NCI-H2107 (cell line): ENCODE results near the gene ZNF511.

Experiments used
- DNase-seq: peaks from one replicate; lab custom pipeline; 2025; lab: John Stamatoyannopoulos, UW

ZNF511 gene

DNA sequence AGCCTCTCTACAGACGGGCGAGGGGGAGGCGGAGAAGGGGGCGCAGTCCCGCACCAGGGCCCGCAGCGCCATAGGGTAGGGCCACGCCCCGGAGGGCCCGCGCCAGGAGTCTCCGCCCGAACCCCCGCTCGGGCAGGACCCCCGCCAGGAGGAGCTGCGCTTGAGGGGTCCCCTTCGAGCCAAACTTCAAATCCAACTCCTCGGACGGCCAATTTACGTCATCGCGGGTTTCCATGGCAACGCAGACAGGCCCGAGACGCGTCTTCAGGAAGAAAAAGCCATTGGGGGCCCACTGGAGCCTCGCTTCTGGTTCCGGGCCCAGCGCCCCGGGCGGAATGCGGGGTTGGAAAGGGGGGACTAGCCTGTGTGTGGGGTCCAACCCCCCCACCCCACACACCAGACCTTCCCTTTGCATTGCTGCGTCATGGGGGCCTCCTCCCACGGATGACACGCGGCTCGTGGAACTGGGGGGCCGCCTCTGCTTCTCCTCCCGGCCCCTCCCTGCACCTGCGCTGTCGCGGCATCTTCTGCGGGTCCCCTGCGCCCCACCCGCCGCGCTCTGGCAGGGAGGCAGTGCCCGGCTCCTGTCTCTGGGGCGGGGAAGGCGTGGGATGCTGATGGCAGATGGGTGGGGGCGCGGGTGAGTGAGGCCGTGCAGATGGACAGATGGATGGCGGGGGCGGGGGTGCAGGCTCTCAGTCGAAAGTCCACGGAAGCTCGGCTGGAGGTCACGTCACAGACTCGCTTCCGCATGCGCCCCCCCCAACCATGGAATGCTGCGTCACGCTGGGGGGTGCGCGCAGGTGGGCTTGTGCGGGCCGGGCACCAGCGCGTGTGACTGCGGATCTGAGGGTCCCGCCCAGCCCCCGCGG lies 26.8 kb downstream of the ZNF511 start:
- no peak for DNase-seq

- DNase-seq: no peak
Measured at GRCh38 chr10:133336118-133336576, 27.4 kb downstream of the ZNF511 start.

DNA sequence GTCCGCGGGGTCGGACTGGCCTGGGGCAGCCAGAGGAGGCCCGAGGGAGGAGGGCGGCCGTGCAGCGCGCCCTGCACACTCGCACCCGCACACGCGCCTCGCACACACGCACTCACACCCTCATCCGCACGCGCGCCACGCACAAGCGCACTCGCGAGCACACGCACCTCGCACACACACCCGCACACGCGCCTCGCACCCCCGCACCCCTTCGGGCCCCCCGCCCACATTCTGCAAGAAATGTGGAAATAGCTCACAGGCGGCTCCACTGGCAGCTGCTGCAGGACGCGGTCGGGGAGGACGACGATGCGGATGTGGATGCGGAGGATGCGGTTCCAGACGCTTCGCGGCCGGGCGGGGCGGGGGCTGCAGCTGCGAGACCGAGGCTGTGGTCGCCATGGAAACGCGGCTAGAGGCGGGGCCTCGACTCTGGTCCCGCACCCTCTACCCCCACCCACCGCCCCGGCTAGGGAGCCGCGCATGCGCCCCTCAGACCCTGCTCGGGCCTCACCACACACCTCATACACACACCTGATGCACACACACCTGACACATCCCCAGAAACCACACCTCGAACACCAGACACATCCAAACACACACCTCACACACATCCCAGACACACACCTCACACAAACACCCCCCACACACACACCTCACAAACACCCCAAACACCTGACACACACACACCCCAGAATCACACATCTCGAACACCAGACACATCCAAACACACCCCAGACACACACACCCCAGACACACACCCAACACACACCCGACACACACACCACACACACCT lies 28.1 kb downstream of the ZNF511 start, which contains the start of gene CALY:
TSS of gene CALY (minus strand) at position 320 of the 793 bp plus-strand sequence. CDS start 7,907 bp downstream, outside the sequence.
- no peak for DNase-seq

DNA sequence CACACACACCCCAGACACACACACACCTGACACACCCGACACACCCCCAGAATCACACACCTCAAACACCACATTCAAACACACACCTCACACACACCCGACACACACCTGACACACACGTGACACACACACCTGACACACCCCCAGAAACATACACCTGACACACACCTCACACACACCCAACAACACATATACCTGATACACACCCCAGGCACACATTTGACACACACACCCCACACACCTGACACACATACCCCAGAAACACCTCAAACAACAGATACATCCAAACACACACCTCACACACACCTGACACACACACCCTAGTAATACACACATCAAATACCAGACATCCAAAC lies 28.6 kb downstream of the ZNF511 start:
- DNase-seq: no peak

DNA sequence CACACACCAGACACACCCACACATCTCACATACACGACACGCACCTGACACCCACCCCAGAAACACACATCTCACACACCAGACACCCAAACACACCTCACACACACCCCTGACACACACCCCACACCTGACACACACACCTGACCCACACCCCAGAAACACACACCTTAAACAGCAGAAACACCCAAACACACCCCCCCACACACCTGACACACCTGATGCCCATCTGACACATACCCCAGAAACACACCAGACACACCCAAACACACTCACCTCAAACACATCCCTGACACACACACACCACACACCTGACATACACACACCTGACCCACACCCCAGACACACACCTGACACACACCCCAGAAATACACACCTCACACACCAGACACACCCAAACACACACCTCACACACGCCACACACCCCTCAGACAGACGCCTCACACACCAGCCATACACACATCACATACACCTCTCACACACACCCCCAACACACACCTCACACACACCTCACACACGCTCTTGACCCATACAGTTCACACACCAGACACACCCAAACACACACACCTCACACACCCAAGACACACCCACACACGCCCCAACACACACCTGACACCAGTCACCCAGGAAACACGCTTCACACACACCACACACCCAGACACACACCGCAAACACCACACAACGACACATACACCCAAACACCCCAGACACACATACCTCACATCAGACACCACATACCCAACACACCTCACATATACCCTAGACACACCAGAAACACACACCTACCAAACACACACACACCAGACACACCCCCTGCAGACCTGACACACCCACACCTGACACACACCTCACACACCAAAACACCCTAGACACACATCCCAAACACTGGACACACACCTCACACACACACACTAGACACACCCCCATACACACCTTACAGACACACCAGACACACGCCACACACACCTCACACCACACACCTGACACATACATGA lies 29.7 kb downstream of the ZNF511 start:
- DNase-seq: no peak

- no peak for DNase-seq
Measured at GRCh38 chr10:133339708-133340380, 31.1 kb downstream of the ZNF511 start.

DNA sequence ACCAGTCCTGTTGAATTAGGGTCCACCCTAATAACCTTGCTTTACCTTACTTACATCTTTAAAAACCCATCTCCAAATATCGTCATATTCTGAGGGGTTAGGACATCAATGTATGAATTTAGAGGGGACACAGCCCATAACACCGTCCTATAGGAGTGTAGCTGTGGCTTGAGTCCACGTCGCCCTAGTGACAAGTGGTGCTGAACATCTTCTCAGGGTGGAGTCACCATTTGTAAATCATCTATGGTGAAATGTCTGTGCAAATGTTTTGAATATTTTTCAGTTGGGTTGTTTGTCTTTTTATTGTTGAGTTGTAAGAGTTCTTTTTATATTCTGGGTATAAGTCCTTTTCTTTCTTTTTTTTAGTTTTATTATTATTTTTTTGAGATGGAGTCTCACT lies 33.3 kb downstream of the ZNF511 start:
- no peak for DNase-seq

GRCh38 chr10:133342942-133343341 lies 34.2 kb downstream of the ZNF511 start:
- no peak for DNase-seq

DNA sequence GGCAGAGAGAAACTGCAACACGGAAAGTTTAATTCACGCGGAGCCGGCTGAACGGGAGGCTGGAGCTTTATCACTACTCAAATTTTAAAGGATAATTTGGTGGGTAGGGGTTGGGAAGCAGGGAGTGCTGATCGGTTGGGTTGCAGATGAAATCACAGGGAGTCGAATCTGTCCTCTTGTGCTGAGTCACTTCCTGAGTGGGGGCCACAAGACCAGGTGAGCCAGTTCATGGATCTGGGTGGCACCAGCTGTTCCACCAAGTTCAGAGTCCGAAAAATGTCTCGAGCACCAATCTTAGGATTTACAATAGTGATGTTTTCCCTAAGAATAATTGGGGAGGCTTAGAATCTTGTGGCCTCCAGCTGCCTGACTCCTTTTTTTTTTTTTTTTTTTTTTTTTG lies 34.8 kb downstream of the ZNF511 start:
- no peak for DNase-seq

GRCh38 chr10:133344236-133344635 lies 35.5 kb downstream of the ZNF511 start:
- DNase-seq: no peak

DNA sequence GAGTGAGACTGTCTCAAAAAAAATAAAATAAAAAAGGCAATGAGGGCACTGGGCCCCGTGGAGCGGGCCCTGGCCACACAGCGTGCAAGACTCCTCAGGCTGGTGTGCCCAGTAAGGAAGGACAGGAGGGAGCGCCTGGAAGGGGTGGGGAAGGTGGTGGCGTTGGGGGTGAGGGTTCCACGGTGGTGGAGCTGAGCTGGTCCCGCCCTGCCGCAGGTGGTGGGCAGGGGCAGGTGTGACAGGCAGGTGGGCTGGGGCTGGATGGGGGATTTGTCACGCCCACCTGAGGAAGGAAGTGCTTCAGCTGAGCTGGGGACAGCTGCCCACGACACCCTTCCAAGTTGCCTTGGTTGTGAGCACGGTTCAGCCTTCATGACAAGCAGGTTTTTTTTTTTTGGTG lies 37.7 kb downstream of the ZNF511 start:
- DNase-seq: no peak

DNA sequence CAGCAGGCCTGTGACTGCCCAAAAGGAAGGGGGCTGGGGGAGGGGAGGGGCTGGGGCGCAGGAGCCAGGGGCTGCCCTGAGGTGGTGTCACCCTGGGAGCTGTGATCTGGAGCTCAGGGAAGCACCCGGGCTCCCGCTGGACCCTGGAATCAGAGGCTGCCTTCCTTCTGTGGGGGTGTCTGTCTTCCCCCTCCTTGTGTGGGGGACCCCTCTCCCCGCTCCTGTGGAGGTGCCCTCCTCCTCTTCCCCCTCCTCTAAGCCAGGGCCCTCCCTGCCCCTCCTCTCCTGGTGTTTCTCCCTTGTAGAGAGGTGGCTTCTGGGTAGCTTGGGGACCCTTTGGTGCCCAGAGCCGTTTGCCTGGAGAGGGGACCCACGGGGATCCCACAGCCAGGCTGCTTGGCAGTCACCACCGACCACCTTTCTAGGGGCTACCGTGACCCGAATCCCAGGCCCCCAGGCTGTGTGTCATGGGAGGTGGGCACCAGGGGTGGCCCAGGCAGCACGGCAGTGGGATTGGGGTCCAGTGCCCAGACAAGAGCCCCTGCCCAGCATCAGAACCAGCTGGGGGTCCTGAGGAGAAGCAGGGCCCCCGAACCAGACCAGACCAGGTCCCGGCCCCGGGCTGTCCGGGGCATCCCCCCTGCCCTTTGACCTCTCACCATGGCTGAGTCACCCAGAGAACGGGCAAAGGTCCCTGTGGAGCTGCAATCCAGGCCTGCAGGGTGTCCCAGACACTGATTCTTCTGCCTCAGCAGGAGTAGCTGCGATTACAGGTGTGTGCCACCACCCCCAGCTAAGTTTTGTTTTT lies 39.2 kb downstream of the ZNF511 start:
- no peak for DNase-seq

DNA sequence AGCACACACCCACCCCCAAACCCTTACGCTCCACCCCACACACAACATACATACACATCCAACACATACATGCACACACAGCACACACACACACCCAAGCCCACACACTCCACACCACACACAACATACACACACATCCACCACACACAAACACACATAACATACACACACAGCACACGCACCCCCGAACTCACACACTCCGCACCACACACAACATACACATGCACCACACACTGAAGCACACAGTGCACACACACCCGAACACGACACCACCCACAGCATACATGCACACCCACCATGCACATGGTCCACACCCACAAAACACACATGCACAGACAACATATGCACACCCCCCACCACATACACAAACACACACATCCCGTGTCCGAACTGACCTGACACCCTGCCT lies 40.5 kb downstream of the ZNF511 start:
- no peak for DNase-seq

- DNase-seq: no peak
Measured at GRCh38 chr10:133349577-133350011, 40.9 kb downstream of the ZNF511 start.

DNA sequence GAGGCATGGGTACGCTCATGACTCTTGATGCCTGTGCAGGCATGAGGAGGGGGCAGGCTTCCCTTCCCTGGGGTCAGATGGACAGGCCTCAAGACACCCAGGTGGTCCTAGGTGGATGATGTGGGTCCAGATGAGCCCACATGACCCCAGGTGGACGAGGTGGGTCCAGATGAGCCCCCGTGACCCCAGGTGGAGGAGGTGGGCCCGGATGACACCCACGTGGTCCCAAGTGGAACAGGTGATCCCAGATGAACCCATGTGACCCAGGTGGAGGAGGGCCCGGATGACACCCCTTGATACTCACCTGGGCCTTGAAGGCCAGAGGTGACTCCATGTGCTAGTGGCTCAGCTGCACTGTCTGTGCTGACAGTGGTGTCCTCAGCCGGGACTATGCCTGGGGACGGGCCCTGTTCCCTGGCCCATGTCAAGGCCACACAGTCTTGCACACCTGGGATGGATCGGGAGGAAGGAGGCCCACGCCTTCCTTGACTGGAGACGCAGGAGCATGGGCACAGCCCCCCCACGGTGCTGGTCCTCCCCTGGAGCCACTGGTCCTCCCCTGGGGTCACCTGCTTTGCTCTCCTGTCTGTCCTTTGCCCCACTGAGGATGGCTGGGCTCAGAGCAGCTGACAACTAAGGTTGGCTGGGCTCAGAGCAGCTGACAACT lies 41.7 kb downstream of the ZNF511 start:
- DNase-seq: no peak

GRCh38 chr10:133350950-133351329 lies 42.2 kb downstream of the ZNF511 start:
- no peak for DNase-seq

GRCh38 chr10:133351408-133352318 lies 42.9 kb downstream of the ZNF511 start:
- DNase-seq: no peak

DNA sequence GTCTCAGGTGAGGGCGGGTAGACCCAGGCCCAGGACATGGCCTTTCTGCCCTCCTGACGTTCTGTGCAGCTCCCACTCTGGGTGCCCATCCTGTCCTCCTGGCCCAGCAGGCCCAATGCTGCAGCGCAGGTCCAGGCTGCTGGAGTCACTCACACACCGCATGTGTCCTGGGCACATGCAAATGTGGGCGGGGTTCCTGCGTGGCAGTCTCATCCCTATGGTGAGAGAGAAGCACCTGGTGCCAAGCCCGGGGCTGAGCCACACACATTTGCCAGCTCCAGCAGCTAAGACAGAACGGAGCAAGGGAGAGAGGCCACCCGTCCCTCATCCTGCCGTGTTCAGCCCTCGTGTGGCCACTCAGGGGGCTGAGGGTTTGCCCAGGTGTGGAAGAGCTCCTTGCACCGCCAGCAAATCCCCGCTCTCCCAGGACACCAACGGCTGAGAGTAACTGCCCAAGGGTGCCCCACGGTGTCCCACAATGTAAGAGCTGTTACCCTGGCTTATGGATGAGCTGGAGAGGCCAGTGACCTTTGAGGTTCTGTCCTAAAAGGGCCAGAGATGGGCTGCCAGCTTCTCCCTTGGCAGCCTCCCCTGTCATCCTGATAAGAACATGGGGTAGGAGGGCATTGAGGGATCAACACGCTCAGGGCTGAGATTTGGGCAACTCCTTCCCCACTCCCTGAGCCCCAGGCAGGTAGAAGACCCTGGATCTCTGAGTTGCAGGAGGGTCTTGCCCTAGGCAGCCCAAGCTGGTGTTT lies 44.7 kb downstream of the ZNF511 start:
- DNase-seq: no peak
